ENCODE results near the gene LPCAT3.
"Not testable (repeated sequence)": the region's sequence is repeated elsewhere in the genome, so short reads cannot be mapped to it uniquely, and the experiment has no call there.

Gene LPCAT3

DNA sequence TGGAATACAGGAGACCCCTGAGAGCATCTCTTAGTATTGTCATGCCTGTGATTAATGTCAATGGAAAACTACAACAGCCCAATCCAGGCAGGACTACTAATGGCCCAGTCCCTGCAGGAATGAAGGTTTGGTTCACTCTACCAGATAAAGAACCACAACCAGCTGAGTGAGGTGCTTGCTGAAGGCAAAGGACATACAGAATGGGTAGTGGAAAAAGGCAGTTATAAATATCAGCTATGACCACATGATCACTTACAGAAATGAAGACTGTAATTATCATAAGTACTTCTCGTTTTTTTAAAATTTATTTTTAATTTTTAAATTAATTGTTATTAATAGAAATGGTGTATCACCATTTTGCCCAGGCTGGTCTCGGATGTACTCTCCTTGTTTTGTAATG lies 17.2 kb upstream of the LPCAT3 start:
- no peak for DNase-seq

DNA sequence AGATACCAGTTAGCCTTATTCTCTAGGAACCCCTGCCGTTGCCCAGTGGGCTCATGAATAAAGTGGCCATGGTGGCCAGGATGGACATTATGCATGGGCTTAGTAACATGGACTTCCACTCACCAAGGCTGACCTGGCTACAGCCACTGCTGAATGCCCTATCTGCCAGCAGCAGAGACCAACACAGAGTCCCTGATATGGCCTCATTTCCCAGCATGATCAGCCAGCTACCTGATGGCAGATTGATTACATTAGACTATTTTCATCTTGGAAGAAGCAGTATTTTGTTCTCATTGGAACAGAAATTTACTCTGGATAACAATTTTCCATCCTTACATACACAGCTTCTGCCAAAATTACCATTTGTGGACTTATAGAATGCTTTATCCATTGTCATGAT lies 16.2 kb upstream of the LPCAT3 start:
- DNase-seq = no peak

DNA sequence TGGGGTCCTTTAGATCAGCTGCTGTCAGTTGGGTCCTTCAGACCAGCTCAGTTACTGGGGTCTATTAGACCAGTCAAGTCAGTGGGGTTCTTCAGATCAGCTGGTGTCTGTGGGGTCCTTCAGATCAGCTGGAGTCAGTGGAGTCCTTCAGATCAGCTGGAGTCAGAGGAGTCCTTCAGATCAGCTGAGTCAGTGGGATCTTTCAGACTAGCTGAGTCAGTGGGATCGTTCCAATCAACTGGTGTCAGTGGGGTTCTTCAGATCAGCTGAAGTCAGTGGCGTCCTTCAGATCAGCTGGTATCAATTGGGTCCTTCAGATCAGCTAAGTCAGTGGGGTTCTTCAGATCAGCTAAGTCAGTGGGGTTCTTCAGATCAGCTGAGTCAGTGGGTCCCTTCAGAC lies 14.7 kb upstream of the LPCAT3 start:
- DNase-seq = no peak

GRCh38 chr12:7031306-7031705 lies 13.0 kb upstream of the LPCAT3 start:
- DNase-seq = no peak

GRCh38 chr12:7026854-7027253 lies 8.6 kb upstream of the LPCAT3 start:
- no peak for DNase-seq

DNA sequence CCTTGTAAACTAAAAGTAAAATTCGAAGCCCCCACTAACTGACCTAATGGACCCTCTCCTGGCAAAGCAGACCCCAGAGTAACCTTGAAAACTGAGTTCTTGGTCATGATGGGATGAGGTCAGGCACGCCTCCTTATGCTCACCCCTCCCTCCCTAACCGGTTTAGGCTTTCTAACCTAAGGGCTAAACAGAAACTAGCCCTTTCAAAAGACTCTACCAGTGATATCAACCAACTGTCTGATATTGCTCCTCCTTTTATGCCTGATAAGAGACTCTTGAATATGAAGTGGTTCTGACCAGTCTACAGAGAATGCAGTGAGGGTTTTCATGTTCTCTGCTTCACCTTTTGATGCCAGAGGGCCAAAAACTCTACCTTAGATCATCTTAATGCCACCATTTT lies 4.8 kb upstream of the LPCAT3 start:
- DNase-seq = no peak

DNA sequence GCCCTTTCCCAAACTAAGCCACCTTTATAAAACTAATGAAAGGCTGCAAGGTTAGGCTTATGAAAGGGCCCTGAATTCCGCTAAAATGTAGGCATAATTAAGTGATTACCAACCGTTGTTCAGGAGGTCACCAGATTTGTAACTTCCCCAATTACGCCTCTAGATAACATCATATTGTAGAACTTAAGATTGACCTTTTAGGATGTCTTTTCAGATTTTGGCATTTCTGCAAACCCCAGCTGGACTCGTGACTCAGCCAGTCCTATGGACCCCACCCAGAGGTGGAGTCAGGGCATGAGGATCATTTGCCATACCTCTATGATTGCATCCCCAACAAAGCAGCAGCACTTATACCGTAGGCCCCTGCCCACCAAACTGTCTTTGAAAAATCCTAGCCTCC lies 3.7 kb upstream of the LPCAT3 start:
- no peak for DNase-seq

GRCh38 chr12:7019043-7019569 lies 830 bp upstream of the LPCAT3 start:
- no peak for DNase-seq

DNA sequence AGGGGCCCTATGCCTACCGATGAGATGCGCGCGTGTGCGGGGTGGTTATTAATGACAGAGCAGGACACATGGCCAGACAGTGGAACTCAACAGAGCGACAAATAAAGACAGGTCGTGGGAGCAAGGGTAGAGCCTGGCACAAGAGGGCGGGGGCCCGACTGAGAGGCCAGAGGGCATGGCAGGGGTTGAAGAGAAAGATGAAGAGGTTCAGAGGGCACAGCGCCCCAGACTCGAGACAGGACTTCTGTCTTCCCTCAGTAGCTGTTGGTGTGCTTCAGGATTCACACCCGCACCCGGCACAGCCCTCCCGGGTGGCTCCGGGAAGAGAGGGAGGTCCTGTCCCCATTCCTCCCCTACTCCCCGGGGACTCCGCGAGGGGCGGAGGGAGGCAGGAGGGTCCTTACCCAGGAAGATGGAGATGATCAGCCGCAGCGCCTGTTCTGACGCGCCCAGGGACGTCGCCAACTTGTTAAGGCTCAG lies 366 bp downstream of the LPCAT3 start:
- DNase-seq = no peak

- no peak for DNase-seq
Measured at GRCh38 chr12:7016958-7017571, 1.2 kb downstream of the LPCAT3 start.

DNA sequence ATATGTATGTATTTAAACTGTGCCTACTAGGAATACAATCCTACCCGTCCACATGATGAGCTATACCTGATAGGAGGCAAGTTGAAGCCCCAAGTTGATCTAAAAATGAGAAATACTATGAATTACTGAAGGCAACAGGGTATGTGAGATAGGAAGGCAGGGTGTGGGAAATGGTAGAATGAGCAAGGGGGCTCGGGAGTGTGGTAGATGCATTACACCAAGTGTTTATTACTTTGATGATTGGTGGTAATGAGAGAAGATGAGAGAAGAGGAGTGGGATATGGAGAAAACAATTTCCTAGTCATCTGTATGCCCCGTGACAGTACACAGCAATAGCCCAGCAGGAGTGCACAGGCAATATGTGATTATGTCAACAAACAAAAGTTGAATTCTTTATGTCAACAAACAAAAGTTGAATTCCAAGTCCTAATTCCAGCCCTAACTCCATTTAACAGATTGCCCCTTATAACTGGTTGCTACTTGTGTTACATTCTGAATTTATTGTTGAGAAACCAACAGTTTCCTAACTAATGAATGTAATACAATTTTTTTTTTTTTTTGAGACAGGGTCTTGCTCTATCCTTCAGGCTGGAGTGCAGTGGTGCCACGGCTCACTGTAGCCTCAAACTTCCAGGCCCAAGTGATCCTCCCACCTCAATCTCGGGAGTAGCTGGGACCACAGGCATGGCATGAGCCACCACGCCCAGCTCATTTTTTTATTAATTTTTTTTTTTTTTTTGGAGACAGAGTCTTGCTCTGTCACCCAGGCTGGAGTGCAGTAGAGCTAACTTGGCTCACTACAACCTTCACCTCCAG lies 2.5 kb downstream of the LPCAT3 start:
- DNase-seq = no peak

- no peak for DNase-seq
Measured at GRCh38 chr12:7013101-7013500, 5.2 kb downstream of the LPCAT3 start.

- no peak for DNase-seq
Measured at GRCh38 chr12:7012024-7012607, 6.2 kb downstream of the LPCAT3 start.

GRCh38 chr12:7011398-7011797 lies 6.9 kb downstream of the LPCAT3 start:
- not testable (repeated sequence) for DNase-seq

GRCh38 chr12:7009512-7009911 lies 8.8 kb downstream of the LPCAT3 start:
- DNase-seq = no peak

GRCh38 chr12:7008864-7009263 lies 9.4 kb downstream of the LPCAT3 start:
- no peak for DNase-seq

DNA sequence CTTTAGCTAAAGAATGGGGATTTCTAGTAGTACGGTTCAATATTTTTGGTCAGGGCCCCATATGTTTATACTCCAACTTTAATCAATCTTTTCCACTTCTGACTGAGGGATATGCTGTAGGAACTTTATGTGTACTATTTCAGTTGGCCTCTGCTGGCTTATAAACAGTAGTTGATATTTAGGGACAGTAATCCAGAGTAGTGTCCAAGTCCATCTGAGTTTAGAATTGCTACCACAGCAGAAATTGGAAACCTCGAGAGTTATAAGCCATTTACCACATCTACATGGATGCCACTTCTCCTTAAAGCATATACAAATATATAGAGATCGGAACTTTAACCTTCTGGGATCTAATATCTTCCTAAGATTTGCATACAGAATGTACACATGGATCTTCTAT lies 11.6 kb downstream of the LPCAT3 start:
- DNase-seq = no peak

DNA sequence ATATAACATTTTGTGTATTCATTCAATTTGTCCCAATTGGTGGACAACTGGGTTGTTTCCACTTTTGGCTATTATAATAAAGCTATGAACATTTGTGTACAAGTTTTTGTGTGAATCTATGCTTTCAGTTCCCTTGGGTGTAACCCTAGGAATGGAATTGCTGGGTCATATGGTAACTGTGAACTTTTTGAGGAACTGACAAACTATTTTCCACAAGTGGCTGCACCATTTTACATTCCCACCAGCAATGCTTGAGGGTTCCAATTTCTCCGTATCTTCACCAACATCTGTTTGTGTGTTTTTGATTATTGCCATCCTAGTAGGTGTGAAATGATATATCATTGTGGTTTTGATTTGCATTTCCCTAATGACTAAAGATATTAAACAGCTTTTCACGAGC lies 13.0 kb downstream of the LPCAT3 start:
- no peak for DNase-seq

DNA sequence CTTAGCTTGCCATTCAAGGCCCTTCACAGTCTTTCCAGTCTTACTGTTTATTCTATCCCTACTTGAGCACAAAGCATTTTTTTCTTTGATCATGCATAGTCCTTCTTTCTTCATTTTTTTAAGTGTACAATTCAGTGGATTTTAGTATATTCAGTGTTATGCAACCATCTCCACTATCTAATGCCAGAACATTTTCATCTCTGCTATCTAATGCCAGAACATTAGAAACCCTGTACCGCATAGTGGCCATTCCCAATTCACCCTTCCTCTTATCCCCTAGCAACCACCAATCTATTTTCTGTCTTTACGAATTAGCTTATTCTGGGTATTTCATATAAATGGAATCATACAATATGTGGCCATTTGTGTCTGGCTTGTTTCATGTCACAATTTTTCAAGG lies 13.4 kb downstream of the LPCAT3 start:
- no peak for DNase-seq

GRCh38 chr12:7004287-7004803 lies 13.9 kb downstream of the LPCAT3 start:
- DNase-seq = no peak

DNA sequence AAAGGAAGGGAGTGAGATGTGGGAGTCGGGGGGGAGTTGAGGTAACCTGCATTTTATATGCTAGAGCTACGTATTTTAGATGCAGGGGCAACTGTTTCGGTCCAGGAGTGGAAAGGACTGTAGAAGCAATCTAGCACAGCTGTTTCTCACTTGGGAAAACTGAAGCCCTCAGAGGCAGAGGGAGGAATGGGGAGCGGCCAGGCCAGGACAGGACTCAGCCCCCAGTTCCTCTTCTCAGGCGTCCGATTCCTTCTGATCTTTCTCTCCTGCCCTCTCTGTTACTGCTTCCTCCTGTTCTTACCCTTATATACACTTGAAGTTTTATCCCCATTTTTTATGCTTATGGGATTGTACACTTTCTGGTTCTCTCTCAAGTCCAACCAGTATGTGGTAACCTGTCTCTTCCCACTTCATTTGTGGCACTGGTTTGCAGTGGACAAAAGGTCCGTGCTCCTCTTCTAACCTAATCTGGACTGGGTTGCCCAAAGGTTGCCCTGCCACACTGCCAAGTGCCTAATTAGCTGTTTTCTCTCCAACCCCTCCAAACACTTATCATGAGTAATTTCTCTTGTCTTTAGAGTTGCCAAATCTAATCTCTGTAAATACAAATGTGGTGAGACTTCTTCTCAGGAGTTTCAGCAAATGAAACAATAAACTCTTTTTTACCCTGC lies 16.2 kb downstream of the LPCAT3 start:
- no peak for DNase-seq

DNA sequence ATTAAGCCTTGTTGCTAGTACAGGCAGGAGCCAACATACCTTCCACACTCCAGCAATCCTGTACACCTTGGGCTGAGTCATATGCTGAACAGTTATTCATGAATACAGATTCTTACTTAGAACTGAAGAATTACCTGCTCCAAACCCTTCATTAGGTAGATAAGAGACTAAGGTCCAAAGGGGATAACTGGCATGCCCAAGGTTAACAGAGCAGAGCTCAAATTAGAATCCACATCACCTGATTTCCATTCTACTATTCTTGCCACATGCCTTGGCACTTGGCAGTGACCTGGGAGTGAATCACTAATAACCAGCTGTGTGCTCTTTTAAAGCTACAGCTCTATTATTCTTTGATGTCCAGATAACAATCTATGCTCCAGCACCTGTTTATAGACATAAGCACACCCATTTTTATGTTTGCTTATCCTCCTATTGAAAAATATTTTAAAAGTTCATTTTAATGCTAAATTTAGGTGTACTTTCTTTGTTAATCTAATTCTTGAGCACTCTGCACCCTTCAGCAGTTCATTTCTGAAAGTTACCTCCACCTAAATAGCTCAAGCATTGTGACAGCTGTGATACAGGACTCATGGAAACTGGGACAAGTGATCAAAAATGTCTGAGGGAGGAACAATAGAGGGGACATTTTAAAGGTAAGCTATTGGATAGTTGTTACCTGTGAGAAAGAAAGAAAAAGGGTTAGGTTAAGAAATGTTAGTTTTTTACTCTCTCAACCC lies 19.4 kb downstream of the LPCAT3 start:
- DNase-seq = no peak
